Measurements from ENCODE around the gene TTC34. TPM values are rescaled to one million over a fixed set of nuclear protein-coding genes. Genes with fewer than 3 reads are reported as not detected.
A peak's percentile ranks its signal among the peaks of the same experiment; 100 is the strongest.

Gene TTC34
- polyA plus RNA-seq, 1 donor (not counting 4 experiments of a cell fraction or from before 2014, with no cell fraction given) = 0.04 TPM

GRCh38 chr1:2588661-2589430 is 212.6 kb downstream of the TTC34 start:
- no peak for FAIRE-seq
- dilution Hi-C loops (cut with MboI; ENCODE audit: extremely low pct_ligation_motif_present, low sequenced_read_pairs) = no loop called here
- H3K4me3 ChIP-seq (ENCODE audit: control insufficient read depth in 2 of 3, extremely low read depth in 1 of 3, insufficient read depth in 2 of 3, low read depth in 1 of 3, low read length in 3 of 3) = no peak overlapping the region
- H3K27ac ChIP-seq (ENCODE audit: control insufficient read depth, insufficient read depth, low read length) = no peak overlapping the region
- no peak overlapping the region for H3K9ac ChIP-seq (ENCODE audit: control insufficient read depth, extremely low read depth, insufficient read depth, low read length)
- no peak for DNase-seq (ENCODE audit: low read depth, low spot score)
- H3K79me2 ChIP-seq (ENCODE audit: control insufficient read depth, insufficient read depth, low read length) = no peaks in the 10 kb centered on the region
- TF ChIP-seq EZH2 (IDR thresholded peaks at IDR 0.05; ENCODE audit: low read length) = no peak
- no peak for TF ChIP-seq CTCF (optimal IDR thresholded peaks at IDR 0.05 in 1 of 3, IDR thresholded peaks at IDR 0.05 in 1 of 3, conservative IDR thresholded peaks at IDR 0.05 in 1 of 3; ENCODE audit: extremely low read depth in 1 of 3, insufficient read depth in 2 of 3, low read length in 3 of 3)
- H3K4me2 ChIP-seq (ENCODE audit: control insufficient read depth, extremely low read depth, insufficient read depth, low read depth, low read length) = no peak overlapping the region
- no peaks in the 10 kb centered on the region for H3K9me1 ChIP-seq (ENCODE audit: control insufficient read depth, extremely low read depth, insufficient read depth, low read length)
- no peaks in the 10 kb centered on the region for H3K27me3 ChIP-seq (ENCODE audit: control insufficient read depth, extremely low read depth, insufficient read depth, low read length)
- H4K20me1 ChIP-seq (ENCODE audit: control insufficient read depth, extremely low read depth, insufficient read depth, low read length) = no peaks in the 10 kb centered on the region
- H3K4me1 ChIP-seq (ENCODE audit: control insufficient read depth, extremely low read depth, insufficient read depth, low read length) = peaks cover 8% of the 10 kb centered on the region
- H3K9me3 ChIP-seq (ENCODE audit: control insufficient read depth, low read depth, low read length) = no peaks in the 10 kb centered on the region
- no peak overlapping the region for H2AFZ ChIP-seq (ENCODE audit: control insufficient read depth, low read length)
- H3K36me3 ChIP-seq (ENCODE audit: control insufficient read depth in 2 of 2, extremely low read depth in 1 of 2, insufficient read depth in 2 of 2, low read length in 2 of 2) = no peaks in the 10 kb centered on the region

DNA sequence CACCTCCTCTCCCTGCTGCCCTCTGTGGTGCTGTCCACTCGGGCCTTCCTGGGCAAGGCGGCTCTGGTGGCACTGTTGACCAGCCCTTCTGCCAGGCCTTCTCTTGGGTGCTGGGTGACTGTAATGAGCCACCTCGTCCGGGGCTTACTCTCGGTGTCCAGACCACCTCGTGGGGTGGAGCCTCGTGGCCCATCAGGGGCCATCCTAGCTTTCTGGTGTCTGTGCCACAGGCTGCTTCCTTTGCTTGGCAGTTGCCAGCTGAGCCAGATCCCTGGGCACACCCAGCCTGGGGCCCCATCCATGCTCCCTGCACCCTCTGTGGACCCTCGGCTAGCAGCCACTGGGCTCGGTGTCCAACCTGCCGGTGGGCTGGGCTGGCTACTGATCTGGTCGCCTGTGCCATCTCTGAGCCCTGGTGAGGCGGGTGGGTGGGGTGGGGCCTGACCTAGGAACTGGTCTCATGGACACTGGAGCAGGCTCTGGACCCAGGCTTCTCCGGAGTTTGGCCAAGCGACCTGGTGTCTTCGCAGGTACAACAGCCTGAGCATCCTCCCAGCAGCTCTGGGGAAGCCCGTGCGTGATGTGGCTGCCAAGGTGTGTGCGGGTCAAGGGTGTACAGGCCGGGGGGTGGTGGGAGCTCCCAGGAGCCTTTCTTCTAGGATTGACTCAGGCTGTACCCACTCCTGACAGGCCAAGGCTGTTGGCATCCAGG is 213.5 kb downstream of the TTC34 start:
- Histone ChIP-seq H3K79me2 (ENCODE audit: control insufficient read depth, insufficient read depth, low read length) (no peaks in the 10 kb centered on the region), H3K9me1 (ENCODE audit: control insufficient read depth, extremely low read depth, insufficient read depth, low read length) (no peaks in the 10 kb centered on the region), H3K4me3 (ENCODE audit: control insufficient read depth in 2 of 3, extremely low read depth in 1 of 3, insufficient read depth in 2 of 3, low read depth in 1 of 3, low read length in 3 of 3) (peak overlapping the region in 1 of 3 experiments; percentile 59), H3K9me3 (ENCODE audit: control insufficient read depth, low read depth, low read length) (no peaks in the 10 kb centered on the region), H3K4me2 (ENCODE audit: control insufficient read depth, extremely low read depth, insufficient read depth, low read depth, low read length) (peak overlapping the region; percentile 82), H3K27ac (ENCODE audit: control insufficient read depth, insufficient read depth, low read length) (no peak overlapping the region), H3K9ac (ENCODE audit: control insufficient read depth, extremely low read depth, insufficient read depth, low read length) (no peak overlapping the region), H4K20me1 (ENCODE audit: control insufficient read depth, extremely low read depth, insufficient read depth, low read length) (no peaks in the 10 kb centered on the region), H2AFZ (ENCODE audit: control insufficient read depth, low read length) (no peak overlapping the region), H3K36me3 (ENCODE audit: control insufficient read depth in 2 of 2, extremely low read depth in 1 of 2, insufficient read depth in 2 of 2, low read length in 2 of 2) (no peaks in the 10 kb centered on the region), H3K4me1 (ENCODE audit: control insufficient read depth, extremely low read depth, insufficient read depth, low read length) (peaks cover 8% of the 10 kb centered on the region), H3K27me3 (ENCODE audit: control insufficient read depth, extremely low read depth, insufficient read depth, low read length) (no peaks in the 10 kb centered on the region)
- DNase-seq (ENCODE audit: low read depth, low spot score) (no peak), FAIRE-seq (no peak)
- dilution Hi-C loops (cut with MboI; ENCODE audit: extremely low pct_ligation_motif_present, low sequenced_read_pairs) = no loop called here
- TF ChIP-seq EZH2 (IDR thresholded peaks at IDR 0.05; ENCODE audit: low read length) (no peak), CTCF (optimal IDR thresholded peaks at IDR 0.05 in 1 of 3, IDR thresholded peaks at IDR 0.05 in 1 of 3, conservative IDR thresholded peaks at IDR 0.05 in 1 of 3; ENCODE audit: extremely low read depth in 1 of 3, insufficient read depth in 2 of 3, low read length in 3 of 3) (no peak)
